ENCODE results near the gene BBS12.

The BBS12 gene

DNA sequence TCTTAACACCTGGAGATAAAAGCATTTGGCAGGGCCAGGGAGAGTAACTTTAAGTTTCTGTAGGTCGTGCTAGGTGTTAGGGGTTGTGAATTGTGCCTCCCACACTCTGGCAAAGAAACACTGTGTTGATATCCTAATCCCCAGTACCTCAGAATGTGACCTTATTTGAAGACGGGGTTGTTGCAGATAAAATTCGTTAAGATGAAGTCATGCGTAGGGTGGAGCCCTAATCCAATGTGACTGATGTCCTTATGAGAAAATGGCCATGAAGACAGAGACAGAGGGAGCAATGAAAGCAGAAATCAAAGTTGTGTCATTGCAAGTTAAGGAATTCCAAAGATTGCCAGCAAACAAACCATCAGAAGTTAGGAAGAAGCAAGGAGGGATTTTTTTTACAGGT, 40.5 kb upstream of the BBS12 start:
- H3K27me3 ChIP-seq (ENCODE audit: insufficient read depth, low read depth, severe bottlenecking): no peaks in the 10 kb centered on the region

GRCh38 chr4:122692641-122693520, 39.6 kb upstream of the BBS12 start:
- TF ChIP-seq, protein P1, sequence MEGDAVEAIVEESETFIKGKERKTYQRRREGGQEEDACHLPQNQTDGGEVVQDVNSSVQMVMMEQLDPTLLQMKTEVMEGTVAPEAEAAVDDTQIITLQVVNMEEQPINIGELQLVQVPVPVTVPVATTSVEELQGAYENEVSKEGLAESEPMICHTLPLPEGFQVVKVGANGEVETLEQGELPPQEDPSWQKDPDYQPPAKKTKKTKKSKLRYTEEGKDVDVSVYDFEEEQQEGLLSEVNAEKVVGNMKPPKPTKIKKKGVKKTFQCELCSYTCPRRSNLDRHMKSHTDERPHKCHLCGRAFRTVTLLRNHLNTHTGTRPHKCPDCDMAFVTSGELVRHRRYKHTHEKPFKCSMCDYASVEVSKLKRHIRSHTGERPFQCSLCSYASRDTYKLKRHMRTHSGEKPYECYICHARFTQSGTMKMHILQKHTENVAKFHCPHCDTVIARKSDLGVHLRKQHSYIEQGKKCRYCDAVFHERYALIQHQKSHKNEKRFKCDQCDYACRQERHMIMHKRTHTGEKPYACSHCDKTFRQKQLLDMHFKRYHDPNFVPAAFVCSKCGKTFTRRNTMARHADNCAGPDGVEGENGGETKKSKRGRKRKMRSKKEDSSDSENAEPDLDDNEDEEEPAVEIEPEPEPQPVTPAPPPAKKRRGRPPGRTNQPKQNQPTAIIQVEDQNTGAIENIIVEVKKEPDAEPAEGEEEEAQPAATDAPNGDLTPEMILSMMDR (IDR thresholded peaks at IDR 0.05; ENCODE audit: low read depth, low read length): no peak
- no peak overlapping the region for H3K4me3 ChIP-seq (ENCODE audit: low read depth, low read length)
- H3K36me3 ChIP-seq: no peaks in the 10 kb centered on the region
- DNase-seq: no peak
- H3K27ac ChIP-seq: no peak overlapping the region
- H3K27me3 ChIP-seq (ENCODE audit: insufficient read depth, low read depth, severe bottlenecking): no peaks in the 10 kb centered on the region
- H3K9me3 ChIP-seq (ENCODE audit: severe bottlenecking): no peaks in the 10 kb centered on the region

More for the DNA sequence above, 40.5 kb upstream of the BBS12 start:
- Histone ChIP-seq H3K9me3 (ENCODE audit: severe bottlenecking) (no peaks in the 10 kb centered on the region), H3K4me3 (ENCODE audit: low read depth, low read length) (no peak overlapping the region), H3K27ac (no peak overlapping the region), H3K36me3 (no peaks in the 10 kb centered on the region)
- TF ChIP-seq, protein P1 (IDR thresholded peaks at IDR 0.05; ENCODE audit: low read depth, low read length): no peak
- DNase-seq: no peak

GRCh38 chr4:122695226-122695625, 37.3 kb upstream of the BBS12 start:
- no peak for DNase-seq
- H3K4me3 ChIP-seq (ENCODE audit: low read depth, low read length): no peak overlapping the region
- H3K9me3 ChIP-seq (ENCODE audit: severe bottlenecking): no peaks in the 10 kb centered on the region
- TF ChIP-seq, protein P1 (IDR thresholded peaks at IDR 0.05; ENCODE audit: low read depth, low read length): no peak
- no peak overlapping the region for H3K27ac ChIP-seq
- no peaks in the 10 kb centered on the region for H3K36me3 ChIP-seq
- no peaks in the 10 kb centered on the region for H3K27me3 ChIP-seq (ENCODE audit: insufficient read depth, low read depth, severe bottlenecking)

DNA sequence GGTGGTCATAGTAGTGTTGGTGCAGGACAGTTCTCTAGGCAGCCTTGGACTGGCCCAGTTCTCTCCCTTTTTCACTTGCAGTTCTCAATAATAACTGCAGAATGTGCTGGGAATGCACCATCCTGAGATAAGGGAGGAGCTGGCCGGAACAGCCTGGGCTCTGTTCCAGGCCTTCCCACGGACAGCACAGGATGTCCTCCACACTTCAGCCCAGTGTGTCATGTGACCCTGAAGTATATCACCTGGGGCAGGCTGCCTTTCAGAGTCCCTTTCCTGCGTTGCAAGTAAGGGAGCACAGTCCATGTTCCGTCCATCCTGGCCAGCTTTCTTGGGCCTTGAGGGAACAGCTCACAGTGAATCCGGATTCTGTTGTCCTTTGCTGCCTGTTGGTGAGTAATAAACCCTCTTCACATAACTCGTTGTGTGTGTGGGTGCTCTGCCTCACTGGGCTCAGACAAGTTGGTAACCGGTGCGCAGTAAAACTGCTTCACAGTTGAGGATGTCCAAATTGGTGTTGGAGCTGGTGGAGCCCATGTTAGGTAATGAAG, 32.3 kb upstream of the BBS12 start:
- H3K27me3 ChIP-seq (ENCODE audit: insufficient read depth, low read depth, severe bottlenecking): no peaks in the 10 kb centered on the region
- H3K36me3 ChIP-seq: no peaks in the 10 kb centered on the region
- H3K27ac ChIP-seq: no peak overlapping the region
- TF ChIP-seq, protein P1 (IDR thresholded peaks at IDR 0.05; ENCODE audit: low read depth, low read length): no peak
- no peak overlapping the region for H3K4me3 ChIP-seq (ENCODE audit: low read depth, low read length)
- H3K9me3 ChIP-seq (ENCODE audit: severe bottlenecking): no peaks in the 10 kb centered on the region
- no peak for DNase-seq

GRCh38 chr4:122701061-122701460, 31.4 kb upstream of the BBS12 start:
- TF ChIP-seq, protein P1 (IDR thresholded peaks at IDR 0.05; ENCODE audit: low read depth, low read length): no peak

More at GRCh38 chr4:122701061-122701460, 31.4 kb upstream of the BBS12 start:
- no peak overlapping the region for H3K27ac ChIP-seq
- no peak for DNase-seq
- no peak overlapping the region for H3K4me3 ChIP-seq (ENCODE audit: low read depth, low read length)
- no peaks in the 10 kb centered on the region for H3K9me3 ChIP-seq (ENCODE audit: severe bottlenecking)
- H3K36me3 ChIP-seq: no peaks in the 10 kb centered on the region
- no peaks in the 10 kb centered on the region for H3K27me3 ChIP-seq (ENCODE audit: insufficient read depth, low read depth, severe bottlenecking)

Data from WERI-Rb-1 (cell line).